ENCODE results near the gene CUZD1. TPM values are rescaled to one million over a fixed set of nuclear protein-coding genes. Genes with fewer than 3 reads are reported as not detected.

Gene CUZD1
- total RNA-seq, 1 donor from 2014 or later: 0.56 TPM

- TF ChIP-seq CTCF (IDR thresholded peaks at IDR 0.05): no peak
- H3K27ac ChIP-seq: no peak overlapping the region
- H3K27me3 ChIP-seq (ENCODE audit: low read depth): no peaks in the 10 kb centered on the region
- no peaks in the 10 kb centered on the region for H3K36me3 ChIP-seq
- DNase-seq (no peak), ATAC-seq (no peak)
- H3K9me3 ChIP-seq: no peaks in the 10 kb centered on the region
- intact Hi-C loops (cut with DNase I): no loop called here
- no peaks in the 10 kb centered on the region for H3K4me1 ChIP-seq
- H3K4me3 ChIP-seq: no peak overlapping the region
Measured at GRCh38 chr10:122856902-122857301, 11.2 kb upstream of the CUZD1 start.

- no peak for TF ChIP-seq CTCF (IDR thresholded peaks at IDR 0.05)
- H3K9me3 ChIP-seq: no peaks in the 10 kb centered on the region
- no peaks in the 10 kb centered on the region for H3K27me3 ChIP-seq (ENCODE audit: low read depth)
- intact Hi-C loops (cut with DNase I): no loop called here
- H3K27ac ChIP-seq: no peak overlapping the region
- no peaks in the 10 kb centered on the region for H3K36me3 ChIP-seq
- ATAC-seq: no peak
- no peaks in the 10 kb centered on the region for H3K4me1 ChIP-seq
- DNase-seq: no peak
- H3K4me3 ChIP-seq: no peak overlapping the region
Measured at GRCh38 chr10:122855745-122856144, 10.1 kb upstream of the CUZD1 start.

GRCh38 chr10:122854648-122855047 is 9.0 kb upstream of the CUZD1 start:
- Histone ChIP-seq H3K4me1 (no peaks in the 10 kb centered on the region), H3K4me3 (no peak overlapping the region), H3K27me3 (ENCODE audit: low read depth) (no peaks in the 10 kb centered on the region), H3K9me3 (no peaks in the 10 kb centered on the region), H3K36me3 (no peaks in the 10 kb centered on the region), H3K27ac (no peak overlapping the region)
- TF ChIP-seq CTCF (IDR thresholded peaks at IDR 0.05): no peak
- intact Hi-C loops (cut with DNase I): no loop called here
- no peak for ATAC-seq
- DNase-seq: no peak

GRCh38 chr10:122853665-122854313 is 8.1 kb upstream of the CUZD1 start:
- DNase-seq (no peak), ATAC-seq (no peak)
- H3K27me3 ChIP-seq (ENCODE audit: low read depth): no peaks in the 10 kb centered on the region
- intact Hi-C loops (cut with DNase I): no loop called here
- H3K27ac ChIP-seq: no peak overlapping the region
- no peak for TF ChIP-seq CTCF (IDR thresholded peaks at IDR 0.05)
- H3K36me3 ChIP-seq: no peaks in the 10 kb centered on the region
- no peak overlapping the region for H3K4me3 ChIP-seq
- no peaks in the 10 kb centered on the region for H3K9me3 ChIP-seq
- H3K4me1 ChIP-seq: no peaks in the 10 kb centered on the region

- TF ChIP-seq CTCF (IDR thresholded peaks at IDR 0.05): no peak
- ATAC-seq: no peak
- H3K9me3 ChIP-seq: no peaks in the 10 kb centered on the region
- no peak overlapping the region for H3K27ac ChIP-seq
- no peak for DNase-seq
- H3K27me3 ChIP-seq (ENCODE audit: low read depth): no peaks in the 10 kb centered on the region
- no peaks in the 10 kb centered on the region for H3K36me3 ChIP-seq
- H3K4me1 ChIP-seq: no peaks in the 10 kb centered on the region
- H3K4me3 ChIP-seq: no peak overlapping the region
- intact Hi-C loops (cut with DNase I): no loop called here
Measured at GRCh38 chr10:122852261-122852660, 6.6 kb upstream of the CUZD1 start.
